ENCODE data around the gene PTPRO.

DNA sequence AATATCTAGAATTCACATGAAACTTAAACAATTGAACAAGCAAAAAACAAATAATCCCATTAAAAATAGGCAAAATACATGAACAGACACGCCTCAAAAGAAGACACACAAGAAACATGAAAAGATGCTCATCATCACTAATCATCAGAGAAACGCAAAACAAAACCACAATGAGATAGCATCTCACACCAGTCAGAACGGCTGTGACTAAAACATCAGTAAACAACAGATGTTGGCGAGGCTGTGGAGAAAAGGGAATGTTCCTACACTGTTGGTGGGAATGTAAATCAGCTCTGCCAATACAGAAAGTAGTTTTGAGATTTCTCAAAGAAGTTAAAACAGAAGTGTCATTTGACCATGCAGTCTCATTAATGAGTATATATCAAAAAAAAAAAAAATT, 121.3 kb downstream of the PTPRO start:
- TF ChIP-seq CTCF (IDR thresholded peaks at IDR 0.05) (no peak), POLR2A (IDR thresholded peaks at IDR 0.05) (no peak)

Measured in body of pancreas (tissue), 4 donors.